Stimulated activated CD8-positive, alpha-beta memory T cell treated with anti-CD3 and anti-CD28 coated beads, Interleukin-15, amount 100 ng/mL, for 48 hours (primary cell): ENCODE results near the gene NDFIP2.

ENCODE experiments used
- DNase-seq, 2 donors: peaks; one replicate each; pipeline ENCODE4 v3.0.0-alpha.2; 2020; ENCODE audit warnings: low read depth in 2 of 2

Gene NDFIP2

DNA sequence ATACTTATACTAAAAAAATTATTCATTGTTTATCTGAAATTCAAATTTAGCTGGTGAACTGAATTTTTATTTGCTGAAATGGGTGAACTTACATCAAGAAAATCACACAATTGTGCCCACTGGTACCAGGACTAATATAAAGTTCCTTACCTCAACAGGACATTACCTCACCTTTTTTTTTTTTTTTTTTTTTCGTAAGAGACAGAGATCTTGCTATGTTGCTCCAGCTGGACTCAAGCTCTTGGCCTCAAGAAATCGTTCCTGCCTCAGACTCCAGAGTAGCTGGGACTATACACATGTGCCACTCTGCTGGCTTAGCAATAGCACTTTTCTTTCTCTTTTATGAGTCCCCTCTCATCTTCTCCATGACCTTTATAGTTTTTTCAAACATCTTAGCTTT, 22.5 kb upstream of the NDFIP2 start:
- DNase-seq, result no peak

GRCh38 chr13:79459906-79460305, 21.0 kb upstream of the NDFIP2 start:
- DNase-seq, result no peak

DNA sequence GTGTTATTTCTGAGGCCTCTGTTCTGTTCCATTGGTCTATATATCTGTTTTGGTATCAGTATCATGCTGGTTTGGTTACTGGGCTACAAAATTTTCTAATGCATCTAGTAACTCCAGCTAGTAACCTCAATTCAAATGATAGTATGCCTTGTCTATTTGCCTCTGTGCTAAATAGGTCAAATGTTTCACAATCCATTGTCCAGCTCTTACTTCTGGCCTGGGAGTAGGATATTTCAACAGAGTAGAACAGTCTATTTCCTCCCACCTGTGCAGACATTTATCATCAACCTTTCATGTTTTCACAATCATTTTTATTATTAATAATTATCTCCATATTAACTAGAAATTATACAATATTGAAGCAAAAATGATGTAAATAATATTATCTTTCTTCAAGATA, 18.1 kb upstream of the NDFIP2 start:
- DNase-seq, result no peak

- no peak for DNase-seq
Measured at GRCh38 chr13:79463604-79464003, 17.4 kb upstream of the NDFIP2 start.

DNA sequence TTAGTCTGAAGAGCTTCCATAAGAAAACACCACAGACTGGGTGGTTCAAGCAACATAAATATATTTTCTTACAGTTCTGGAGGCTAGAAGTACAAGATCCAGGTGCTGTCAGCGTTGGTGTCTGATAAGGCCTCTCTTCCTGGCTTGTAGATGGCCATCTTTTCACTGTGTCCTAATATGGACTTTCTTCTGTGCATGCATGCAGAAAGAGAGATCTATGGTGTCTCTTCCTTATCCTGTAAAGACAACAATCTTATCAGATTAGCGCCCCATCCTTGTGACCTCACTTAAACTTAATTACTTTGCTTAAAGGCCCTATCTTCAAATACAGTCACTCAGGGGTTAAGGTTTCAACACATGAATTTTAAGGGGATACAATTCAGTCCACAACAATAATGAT, 14.1 kb upstream of the NDFIP2 start:
- no peak for DNase-seq

GRCh38 chr13:79468402-79468801, 12.6 kb upstream of the NDFIP2 start:
- DNase-seq, result no peak

DNA sequence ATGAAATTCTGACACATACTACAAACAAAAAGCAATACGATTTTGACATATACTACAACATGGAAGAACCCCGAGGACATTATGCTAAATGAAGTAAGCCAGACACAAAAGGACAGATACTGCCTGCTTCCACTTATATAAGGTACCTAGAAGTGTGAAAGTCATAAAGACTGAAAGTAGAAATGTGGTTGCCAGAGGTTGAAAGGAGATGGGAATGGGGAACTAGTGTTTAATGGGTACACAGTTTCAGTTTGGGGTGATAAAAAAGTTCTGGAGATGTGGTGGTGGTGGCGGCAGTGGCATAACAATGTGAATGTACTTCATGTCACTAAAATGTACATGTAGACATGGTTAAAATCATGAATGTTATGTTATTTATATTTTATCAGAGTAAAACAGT, 12.1 kb upstream of the NDFIP2 start:
- no peak for DNase-seq

DNA sequence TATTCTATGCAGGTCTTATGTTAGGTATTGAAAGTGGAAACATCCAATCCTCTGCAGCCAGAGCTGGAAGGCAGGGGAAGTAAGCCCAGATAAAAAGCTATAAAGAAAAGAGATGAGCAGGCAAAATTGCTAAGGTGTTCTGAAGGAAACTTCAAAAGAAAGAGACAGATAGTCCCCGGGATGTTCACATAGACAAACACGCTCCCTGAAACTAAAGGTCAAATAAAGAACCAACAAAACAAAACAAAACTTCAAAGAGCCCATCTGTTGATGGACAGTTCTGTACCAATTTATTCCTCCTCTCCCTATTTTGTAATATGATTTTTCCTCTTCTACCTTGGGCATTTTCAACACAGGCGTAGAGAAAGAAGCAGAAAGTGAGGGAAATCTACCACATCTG, 11.3 kb upstream of the NDFIP2 start:
- DNase-seq, result no peak

- no peak for DNase-seq
Measured at GRCh38 chr13:79470666-79471065, 10.3 kb upstream of the NDFIP2 start.

GRCh38 chr13:79475569-79475968, 5.4 kb upstream of the NDFIP2 start:
- DNase-seq, result no peak

DNA sequence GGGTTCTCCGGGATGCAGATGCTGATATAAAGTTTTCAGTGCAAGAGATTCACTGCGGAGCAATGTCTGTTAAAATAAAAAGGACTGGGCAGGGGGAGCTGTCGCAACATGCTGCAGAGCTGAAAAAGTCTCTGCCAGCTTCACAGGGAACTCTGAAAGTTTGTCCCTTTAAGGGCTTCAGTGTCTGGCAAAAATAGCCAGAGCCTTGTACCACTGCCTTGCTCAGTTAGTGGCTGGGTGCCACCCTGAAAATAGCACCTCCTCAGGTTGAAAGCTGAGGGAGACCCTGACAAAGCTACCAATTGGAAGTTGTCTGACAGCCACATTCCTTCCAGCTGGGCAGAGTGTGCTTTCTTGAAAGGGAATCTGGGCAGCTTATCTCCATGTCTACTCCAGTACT, 3.0 kb upstream of the NDFIP2 start:
- no peak for DNase-seq

- no peak for DNase-seq
Measured at GRCh38 chr13:79479882-79480281, 1.1 kb upstream of the NDFIP2 start.

DNA sequence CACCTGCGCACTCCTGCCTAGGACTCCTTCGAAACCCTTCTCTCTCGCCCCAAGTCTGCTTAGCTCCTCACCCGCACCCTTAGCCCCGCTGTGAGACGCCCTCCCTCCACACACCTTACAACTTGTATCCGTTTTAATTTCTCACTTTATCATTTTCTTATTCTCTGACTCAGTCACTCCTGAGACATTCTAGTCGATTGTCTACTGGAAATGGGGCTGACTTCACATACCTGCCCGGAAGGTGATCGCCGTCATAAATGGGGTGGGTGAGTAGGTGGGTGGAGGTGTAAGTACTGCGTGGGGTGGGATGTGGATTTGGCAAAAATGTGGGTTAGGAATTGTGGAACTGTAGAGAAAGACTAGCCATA, 714 bp downstream of the NDFIP2 start:
- peak; percentile 60 to 76 for DNase-seq

- DNase-seq, result no peak
Measured at GRCh38 chr13:79482281-79482970, 1.5 kb downstream of the NDFIP2 start.

DNA sequence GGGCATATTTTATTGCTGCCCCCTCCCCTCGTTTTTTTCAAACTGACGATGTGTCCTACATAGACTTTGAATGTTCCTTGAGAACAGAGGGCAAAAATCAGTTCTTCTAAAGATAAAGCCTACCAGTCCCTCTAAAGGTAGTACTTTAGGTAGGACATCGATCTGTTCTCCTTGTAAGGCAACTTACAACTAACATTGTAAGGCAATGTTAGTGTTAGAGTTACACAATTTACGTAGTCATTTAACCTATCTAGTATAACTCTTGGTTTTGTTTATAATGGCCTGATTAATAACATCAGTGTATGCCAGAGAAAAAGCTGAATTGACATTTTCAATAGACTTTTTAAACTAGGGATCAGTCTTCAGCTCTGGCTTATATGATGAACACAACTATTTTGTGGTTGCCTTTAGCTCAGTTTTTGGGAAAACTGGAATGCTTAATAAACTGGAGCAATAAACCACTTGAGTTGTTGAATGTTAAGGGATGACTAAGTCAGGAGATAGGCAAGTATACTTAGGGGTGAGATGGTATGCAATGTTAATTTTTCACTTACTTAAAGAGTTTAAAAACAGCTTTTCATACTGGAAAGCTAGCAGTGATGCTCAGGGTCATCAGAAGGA, 2.2 kb downstream of the NDFIP2 start:
- no peak for DNase-seq

DNA sequence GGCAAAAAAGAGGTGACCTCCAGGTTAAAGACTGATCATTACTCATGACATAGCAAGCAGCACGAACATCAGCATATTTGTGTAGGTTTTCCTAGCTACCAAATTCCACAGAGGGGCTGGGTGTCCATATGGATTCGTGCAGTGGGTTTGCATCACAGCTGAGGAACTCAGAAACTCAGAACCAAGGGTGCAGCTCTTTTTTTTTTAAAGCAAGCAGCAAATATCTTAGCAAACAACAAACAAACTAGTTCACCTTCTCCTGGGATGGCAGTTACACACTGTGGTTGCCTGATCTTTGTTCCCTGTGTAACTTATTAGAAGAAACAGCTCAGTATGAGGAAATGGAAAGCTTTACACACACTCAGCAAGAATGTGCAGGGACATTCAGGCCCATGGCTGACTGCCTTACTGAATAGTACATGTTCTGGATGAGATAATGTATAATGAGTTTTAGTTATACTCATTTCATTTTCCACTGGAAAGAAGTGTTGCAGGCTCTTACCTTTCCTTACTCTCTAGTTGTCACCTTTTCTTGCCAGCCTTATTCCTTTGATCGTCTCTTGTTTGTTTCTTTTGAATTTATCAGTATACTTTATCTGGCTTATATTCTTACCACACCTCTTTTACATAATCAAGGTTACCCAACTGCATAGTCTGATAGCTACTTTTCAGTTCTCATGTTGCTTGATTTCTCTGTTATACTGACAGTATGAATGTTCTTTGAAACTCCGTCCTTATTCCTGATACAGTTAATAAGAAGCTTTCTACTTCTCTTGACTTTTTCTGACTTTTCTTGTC, 4.3 kb downstream of the NDFIP2 start:
- DNase-seq, result peak in 1 of 2 donors; percentile 4

- DNase-seq, result no peak
Measured at GRCh38 chr13:79486433-79487188, 5.7 kb downstream of the NDFIP2 start.

DNA sequence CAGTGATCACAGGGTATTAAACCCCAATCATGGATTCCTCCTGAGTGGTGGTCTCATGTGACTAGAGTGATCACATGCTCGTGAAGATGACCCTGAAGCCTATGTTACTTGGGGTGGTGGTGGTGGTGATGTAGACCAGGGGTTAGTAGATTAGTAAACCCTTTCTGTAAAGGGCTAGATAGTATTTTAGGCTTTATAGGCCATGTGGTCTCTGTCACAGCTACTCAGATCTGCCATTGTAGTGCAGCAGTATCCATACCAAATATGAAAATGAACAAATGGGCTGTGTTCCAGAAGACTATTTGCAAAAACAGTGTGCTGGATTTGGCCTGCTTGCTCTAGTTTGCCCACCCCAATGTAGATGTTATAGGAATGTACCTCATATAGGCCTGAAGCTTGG, 9.4 kb downstream of the NDFIP2 start:
- no peak for DNase-seq

GRCh38 chr13:79490824-79491223, 9.9 kb downstream of the NDFIP2 start:
- no peak for DNase-seq

GRCh38 chr13:79491715-79492114, 10.8 kb downstream of the NDFIP2 start:
- no peak for DNase-seq

DNA sequence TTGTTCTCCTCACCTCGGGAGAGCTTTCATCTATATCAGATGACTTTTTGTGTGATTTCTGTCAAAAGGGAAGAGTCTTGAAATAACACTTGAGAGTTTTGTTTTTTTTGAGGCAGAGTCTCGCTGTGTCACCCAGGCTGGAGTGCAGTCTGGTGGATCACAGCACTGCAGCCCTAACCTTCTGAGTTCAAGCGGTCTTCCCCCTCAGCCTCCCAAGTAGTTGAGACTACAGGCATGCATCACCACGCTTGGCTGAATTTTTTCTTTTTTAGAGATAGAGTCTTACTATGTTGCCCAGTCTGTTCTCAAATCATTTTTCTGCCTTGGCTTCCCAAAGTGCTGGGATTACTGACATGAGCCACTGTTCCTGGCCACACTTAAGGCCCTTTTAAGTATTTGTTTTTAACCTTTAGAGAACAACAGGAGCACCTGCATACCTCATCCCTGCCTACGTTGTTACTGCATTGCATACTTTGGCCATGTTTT, 11.4 kb downstream of the NDFIP2 start:
- DNase-seq, result peak in 1 of 2 donors; percentile 7

GRCh38 chr13:79492918-79493594, 12.1 kb downstream of the NDFIP2 start:
- no peak for DNase-seq
